ENCODE data around the gene SHISA9.

DNA sequence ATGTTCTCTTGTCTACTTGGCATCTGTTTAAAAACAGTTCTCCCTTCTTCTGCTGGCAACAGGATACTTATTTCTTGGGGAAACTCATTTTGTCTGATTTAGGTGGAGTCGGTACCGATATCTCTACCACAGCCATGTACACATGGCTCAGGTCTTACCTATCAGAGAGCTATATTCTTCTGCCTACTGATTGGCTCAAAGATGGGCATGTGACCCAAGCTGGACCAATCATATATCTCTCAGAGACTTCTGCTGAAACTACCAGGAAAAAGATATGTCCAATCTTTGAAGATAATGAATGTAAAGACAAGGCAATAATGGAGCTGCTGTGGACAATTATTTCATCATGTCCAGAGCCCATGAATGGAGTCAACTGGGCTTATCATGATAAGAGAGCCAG is 21.6 kb upstream of the SHISA9 start:
- TF ChIP-seq POLR2A (IDR thresholded peaks at IDR 0.05; ENCODE audit: low read length) (no peak), HEYL (CRISPR knock-in tag; IDR thresholded peaks at IDR 0.05) (no peak)
- TF ChIP-seq, protein P1, sequence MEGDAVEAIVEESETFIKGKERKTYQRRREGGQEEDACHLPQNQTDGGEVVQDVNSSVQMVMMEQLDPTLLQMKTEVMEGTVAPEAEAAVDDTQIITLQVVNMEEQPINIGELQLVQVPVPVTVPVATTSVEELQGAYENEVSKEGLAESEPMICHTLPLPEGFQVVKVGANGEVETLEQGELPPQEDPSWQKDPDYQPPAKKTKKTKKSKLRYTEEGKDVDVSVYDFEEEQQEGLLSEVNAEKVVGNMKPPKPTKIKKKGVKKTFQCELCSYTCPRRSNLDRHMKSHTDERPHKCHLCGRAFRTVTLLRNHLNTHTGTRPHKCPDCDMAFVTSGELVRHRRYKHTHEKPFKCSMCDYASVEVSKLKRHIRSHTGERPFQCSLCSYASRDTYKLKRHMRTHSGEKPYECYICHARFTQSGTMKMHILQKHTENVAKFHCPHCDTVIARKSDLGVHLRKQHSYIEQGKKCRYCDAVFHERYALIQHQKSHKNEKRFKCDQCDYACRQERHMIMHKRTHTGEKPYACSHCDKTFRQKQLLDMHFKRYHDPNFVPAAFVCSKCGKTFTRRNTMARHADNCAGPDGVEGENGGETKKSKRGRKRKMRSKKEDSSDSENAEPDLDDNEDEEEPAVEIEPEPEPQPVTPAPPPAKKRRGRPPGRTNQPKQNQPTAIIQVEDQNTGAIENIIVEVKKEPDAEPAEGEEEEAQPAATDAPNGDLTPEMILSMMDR (IDR thresholded peaks at IDR 0.05), result no peak
- TF ChIP-seq, protein P2, sequence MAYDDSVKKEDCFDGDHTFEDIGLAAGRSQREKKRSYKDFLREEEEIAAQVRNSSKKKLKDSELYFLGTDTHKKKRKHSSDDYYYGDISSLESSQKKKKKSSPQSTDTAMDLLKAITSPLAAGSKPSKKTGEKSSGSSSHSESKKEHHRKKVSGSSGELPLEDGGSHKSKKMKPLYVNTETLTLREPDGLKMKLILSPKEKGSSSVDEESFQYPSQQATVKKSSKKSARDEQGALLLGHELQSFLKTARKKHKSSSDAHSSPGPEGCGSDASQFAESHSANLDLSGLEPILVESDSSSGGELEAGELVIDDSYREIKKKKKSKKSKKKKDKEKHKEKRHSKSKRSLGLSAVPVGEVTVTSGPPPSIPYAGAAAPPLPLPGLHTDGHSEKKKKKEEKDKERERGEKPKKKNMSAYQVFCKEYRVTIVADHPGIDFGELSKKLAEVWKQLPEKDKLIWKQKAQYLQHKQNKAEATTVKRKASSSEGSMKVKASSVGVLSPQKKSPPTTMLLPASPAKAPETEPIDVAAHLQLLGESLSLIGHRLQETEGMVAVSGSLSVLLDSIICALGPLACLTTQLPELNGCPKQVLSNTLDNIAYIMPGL (CRISPR knock-in tag; IDR thresholded peaks at IDR 0.05; ENCODE audit: borderline replicate concordance), result no peak
- TF ChIP-seq, protein P3, sequence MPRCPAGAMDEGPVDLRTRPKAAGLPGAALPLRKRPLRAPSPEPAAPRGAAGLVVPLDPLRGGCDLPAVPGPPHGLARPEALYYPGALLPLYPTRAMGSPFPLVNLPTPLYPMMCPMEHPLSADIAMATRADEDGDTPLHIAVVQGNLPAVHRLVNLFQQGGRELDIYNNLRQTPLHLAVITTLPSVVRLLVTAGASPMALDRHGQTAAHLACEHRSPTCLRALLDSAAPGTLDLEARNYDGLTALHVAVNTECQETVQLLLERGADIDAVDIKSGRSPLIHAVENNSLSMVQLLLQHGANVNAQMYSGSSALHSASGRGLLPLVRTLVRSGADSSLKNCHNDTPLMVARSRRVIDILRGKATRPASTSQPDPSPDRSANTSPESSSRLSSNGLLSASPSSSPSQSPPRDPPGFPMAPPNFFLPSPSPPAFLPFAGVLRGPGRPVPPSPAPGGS (IDR thresholded peaks at IDR 0.05), result no peak
- TF ChIP-seq, protein P4, sequence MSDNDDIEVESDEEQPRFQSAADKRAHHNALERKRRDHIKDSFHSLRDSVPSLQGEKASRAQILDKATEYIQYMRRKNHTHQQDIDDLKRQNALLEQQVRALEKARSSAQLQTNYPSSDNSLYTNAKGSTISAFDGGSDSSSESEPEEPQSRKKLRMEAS (IDR thresholded peaks at IDR 0.05), result no peak

All from A549 (cell line).